ENCODE results near the gene BCL2L2. TPM values are rescaled to one million over a fixed set of nuclear protein-coding genes. Genes with fewer than 3 reads are reported as not detected.

The BCL2L2 gene
- total and polyA plus RNA-seq, 12 donors: 16.8 to 54.6 (median 40.4) TPM

- Histone ChIP-seq H3K9me3 (replicated peaks in 1 of 3) (no peaks in the 10 kb centered on the region), H3K36me3 (replicated peaks in 1 of 2) (no peaks in the 10 kb centered on the region), H3K4me1 (replicated peaks in 1 of 2) (peaks cover 12 to 21% of the 10 kb centered on the region in 2 donors), H3K4me3 (peak overlapping the region in 1 of 4 donors; percentile 73), H3K27ac (peak overlapping the region; percentile 74 to 92 (median 88)), H3K27me3 (peaks cover 5% of the 10 kb centered on the region)
- no peak for TF ChIP-seq POLR2A (IDR thresholded peaks at IDR 0.05)
- TF ChIP-seq, protein P1, sequence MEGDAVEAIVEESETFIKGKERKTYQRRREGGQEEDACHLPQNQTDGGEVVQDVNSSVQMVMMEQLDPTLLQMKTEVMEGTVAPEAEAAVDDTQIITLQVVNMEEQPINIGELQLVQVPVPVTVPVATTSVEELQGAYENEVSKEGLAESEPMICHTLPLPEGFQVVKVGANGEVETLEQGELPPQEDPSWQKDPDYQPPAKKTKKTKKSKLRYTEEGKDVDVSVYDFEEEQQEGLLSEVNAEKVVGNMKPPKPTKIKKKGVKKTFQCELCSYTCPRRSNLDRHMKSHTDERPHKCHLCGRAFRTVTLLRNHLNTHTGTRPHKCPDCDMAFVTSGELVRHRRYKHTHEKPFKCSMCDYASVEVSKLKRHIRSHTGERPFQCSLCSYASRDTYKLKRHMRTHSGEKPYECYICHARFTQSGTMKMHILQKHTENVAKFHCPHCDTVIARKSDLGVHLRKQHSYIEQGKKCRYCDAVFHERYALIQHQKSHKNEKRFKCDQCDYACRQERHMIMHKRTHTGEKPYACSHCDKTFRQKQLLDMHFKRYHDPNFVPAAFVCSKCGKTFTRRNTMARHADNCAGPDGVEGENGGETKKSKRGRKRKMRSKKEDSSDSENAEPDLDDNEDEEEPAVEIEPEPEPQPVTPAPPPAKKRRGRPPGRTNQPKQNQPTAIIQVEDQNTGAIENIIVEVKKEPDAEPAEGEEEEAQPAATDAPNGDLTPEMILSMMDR (IDR thresholded peaks at IDR 0.05): no peak
- DNase-seq: no peak
- intact Hi-C loops (cut with DNase I): no loop called here
- WGBS, 4 donors: 43 to 54% (median 44%) methylated on average over 6 of the region's 6 CpGs
These were observed 19.6 kb upstream of the BCL2L2 start for GRCh38 chr14:23286902-23287479.

DNA sequence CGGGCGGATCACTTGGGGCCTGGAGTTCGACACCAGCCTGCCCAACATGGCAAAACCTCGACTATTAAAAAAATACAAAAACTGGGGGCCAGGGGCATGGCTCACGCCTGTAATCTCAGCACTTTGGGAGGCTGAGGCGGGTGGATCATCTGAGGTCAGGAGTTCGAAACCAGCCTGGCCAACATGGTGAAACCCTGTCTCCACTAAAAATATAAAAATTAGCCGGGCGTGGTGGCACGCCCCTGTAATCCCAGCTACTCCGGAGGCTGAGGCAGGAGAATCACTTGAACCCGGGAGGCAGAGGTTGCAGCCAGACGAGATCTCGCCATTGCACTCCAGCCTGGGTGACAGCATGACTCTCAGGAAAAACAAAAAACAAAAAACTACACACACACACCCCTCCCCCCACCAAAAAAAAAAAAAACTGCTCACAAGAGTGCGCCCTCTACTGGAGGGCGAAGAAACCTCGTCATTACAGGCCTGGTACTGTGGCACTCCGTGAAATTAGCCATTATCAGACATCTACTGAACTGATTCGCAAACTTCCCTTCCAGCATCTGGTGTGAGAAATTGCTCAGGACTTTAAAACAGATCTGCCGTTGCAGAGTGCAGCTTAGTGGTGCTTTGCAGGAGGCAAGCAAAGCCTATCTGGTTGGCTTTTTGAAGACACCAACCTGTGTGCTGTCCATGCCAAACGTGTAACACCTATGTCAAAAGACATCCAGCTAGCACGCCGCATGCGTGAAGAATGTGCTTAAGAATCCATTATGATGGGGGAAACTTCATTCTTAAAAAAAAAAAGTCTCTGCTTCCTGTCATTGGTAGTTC, 11.7 kb upstream of the BCL2L2 start:
- WGBS, 4 donors: 25 to 31% (median 30%) methylated on average over 23 to 24 of the region's 24 CpGs
- no peak overlapping the region for H3K27ac ChIP-seq
- no peaks in the 10 kb centered on the region for H3K9me3 ChIP-seq (replicated peaks in 1 of 3)
- peaks cover 0 to 5% of the 10 kb centered on the region in 2 donors for H3K36me3 ChIP-seq (replicated peaks in 1 of 2)
- peaks cover 1 to 16% of the 10 kb centered on the region in 2 donors for H3K4me1 ChIP-seq (replicated peaks in 1 of 2)
- peak in 6 of 7 donors; percentile 39 to 74 (median 56) for DNase-seq
- H3K4me3 ChIP-seq: no peak overlapping the region
- TF ChIP-seq, protein P1 (IDR thresholded peaks at IDR 0.05): peak; percentile 66 to 98 (median 86)
- TF ChIP-seq POLR2A (IDR thresholded peaks at IDR 0.05): peak in 1 of 2 donors; percentile 8
- intact Hi-C loops (cut with DNase I): loop anchor here in 1 of 2 donors (10.0 kb wide), 1 partner anchor 170 kb away; no protein-coding TSS in a partner anchor
- peaks cover 4% of the 10 kb centered on the region for H3K27me3 ChIP-seq

- Histone ChIP-seq H3K27me3 (no peaks in the 10 kb centered on the region), H3K36me3 (replicated peaks in 1 of 2) (peaks cover 0 to 5% of the 10 kb centered on the region in 2 donors), H3K27ac (no peak overlapping the region), H3K4me3 (no peak overlapping the region), H3K9me3 (replicated peaks in 1 of 3) (no peaks in the 10 kb centered on the region), H3K4me1 (replicated peaks in 1 of 2) (peaks cover 7 to 21% of the 10 kb centered on the region in 2 donors)
- intact Hi-C loops (cut with DNase I): loop anchor here in 1 of 2 donors (10.0 kb wide), 1 partner anchor 171 kb away; no protein-coding TSS in a partner anchor
- WGBS, 4 donors: 86 to 94% (median 92%) methylated on average over 7 of the region's 7 CpGs
- TF ChIP-seq, protein P1 (IDR thresholded peaks at IDR 0.05): no peak
- no peak for TF ChIP-seq POLR2A (IDR thresholded peaks at IDR 0.05)
- DNase-seq: peak in 1 of 7 donors; percentile 46
These were observed 10.4 kb upstream of the BCL2L2 start for GRCh38 chr14:23296012-23296777.
